AG09319 (cell line): Measurements from ENCODE around the gene SUGT1.
"Not testable (repeated sequence)": the region's sequence is repeated elsewhere in the genome, so short reads cannot be mapped to it uniquely, and the experiment has no call there.

Experiments used
- DNase-seq: peaks from one replicate; pipeline ENCODE4 v3.0.0-alpha.2; 2010; ENCODE audit warnings: low read depth; ENCODE audit errors: extremely low read depth
- CTCF ChIP-seq: IDR thresholded peaks from 2 replicates; pipeline ENCODE4 v1.5.1; 2011; ENCODE audit warnings: low read depth, mild to moderate bottlenecking, inconsistent platforms, low read length, moderate library complexity

SUGT1 gene

GRCh38 chr13:52652196-52652979 lies at the start of gene SUGT1:
SUGT1 (plus strand) TSS chr13:52652836; CDS start chr13:52652921, 85 bp downstream.
- DNase-seq = peak; percentile 96
- TF ChIP-seq CTCF = peak; percentile 70

DNA sequence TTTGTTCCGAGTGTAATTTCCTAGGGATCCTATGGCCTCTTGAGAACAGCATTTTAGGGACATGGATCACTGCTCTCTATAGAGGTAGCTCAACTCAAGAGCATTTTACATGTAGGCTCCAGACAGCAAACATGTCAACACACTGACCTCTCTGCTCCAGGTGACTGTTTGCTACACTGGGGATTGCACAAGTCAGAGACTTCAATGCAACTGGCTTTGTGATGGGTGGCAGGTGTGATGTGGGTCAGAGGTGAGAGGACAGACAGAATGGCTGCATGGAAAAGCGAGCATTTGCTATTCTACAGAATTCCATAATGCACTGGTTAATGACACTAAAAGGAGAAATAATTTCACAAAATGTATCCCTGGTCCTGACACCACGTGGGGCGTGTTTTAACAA lies 49.3 kb upstream of the SUGT1 start:
- DNase-seq = not testable (repeated sequence)

- DNase-seq = not testable (repeated sequence)
Observed at GRCh38 chr13:52606126-52606525, 46.5 kb upstream of the SUGT1 start.

- not testable (repeated sequence) for DNase-seq
Observed at GRCh38 chr13:52606795-52607194, 45.8 kb upstream of the SUGT1 start.

GRCh38 chr13:52608184-52608583 lies 44.5 kb upstream of the SUGT1 start:
- not testable (repeated sequence) for DNase-seq

DNA sequence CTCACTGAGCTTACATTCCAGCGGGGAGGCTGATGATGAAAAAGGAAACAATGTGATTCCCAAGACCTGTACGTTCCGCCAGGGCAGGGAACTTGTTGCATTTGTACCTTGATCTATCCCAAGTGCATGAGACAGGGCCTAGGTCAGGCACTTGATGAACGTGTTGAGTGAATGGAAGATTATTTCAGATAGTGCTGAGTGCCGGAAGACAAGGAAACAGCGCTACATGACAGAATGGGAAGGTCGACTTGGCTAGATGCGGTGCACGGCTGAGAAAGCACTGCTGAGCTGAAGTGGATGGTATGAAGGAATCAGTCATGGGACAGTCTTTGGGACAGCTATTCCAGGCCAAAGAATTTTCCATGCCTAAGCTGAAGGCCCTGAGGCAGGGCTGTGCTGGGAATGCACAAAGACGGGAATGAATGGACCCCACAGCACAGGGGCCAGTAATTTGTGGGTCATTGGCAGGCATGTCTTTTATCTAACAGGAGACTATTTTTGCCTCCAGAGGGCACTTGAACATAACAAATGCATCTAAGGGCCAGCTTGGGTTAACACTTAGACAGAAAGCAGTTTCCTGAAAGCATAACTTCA lies 43.5 kb upstream of the SUGT1 start:
- not testable (repeated sequence) for DNase-seq
- peak; percentile 25 for TF ChIP-seq CTCF

DNA sequence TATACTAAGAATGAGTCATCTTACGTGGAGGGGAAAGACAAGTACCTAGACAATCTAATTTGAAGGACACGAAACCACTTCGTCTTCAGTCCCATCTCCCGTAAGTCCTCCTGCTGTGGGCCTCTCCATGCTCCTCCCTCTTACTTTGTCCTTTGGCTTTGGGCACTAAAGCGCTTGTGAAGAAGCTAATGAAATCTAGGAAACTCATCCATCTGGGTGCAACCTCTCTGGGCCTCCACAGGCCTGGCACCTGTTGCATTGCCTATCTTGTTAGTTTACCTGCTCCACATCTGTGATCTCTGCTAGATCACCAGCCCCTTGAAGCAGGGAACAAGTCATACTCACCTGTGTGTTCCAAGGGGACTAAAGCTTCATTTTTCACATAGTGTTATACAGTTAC lies 42.5 kb upstream of the SUGT1 start:
- DNase-seq = not testable (repeated sequence)

DNA sequence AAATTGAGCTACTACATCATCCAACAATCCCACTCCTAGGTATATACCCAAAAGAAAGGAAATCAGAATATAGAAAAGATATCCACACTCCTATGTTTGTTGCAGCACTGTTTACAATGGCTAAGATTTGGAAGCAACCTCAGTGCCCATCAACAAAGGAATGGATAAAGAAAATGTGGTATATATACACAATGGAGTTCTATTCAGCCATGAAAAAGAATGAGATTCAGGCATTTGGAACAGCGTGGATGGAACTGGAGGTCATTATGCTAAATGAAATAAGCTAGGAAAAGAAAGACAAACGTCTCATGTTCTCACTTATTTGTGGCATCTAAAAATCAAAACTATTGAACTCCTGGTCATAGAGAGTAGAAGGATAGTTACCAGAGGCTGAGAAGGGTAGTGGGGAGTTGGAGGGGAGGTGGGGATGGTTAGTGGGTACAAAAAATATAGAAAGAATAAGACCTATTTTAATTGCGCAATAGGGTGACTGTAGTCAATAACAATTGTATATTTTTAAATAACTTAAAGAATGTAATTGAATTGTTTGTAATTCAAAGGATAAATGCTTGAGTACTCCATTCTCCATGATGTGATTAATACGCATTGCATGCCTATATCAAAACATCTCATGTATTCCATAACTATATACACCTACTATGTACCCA lies 37.4 kb upstream of the SUGT1 start:
- DNase-seq = no peak
- TF ChIP-seq CTCF = no peak

- no peak for TF ChIP-seq CTCF
- DNase-seq = no peak
Observed at GRCh38 chr13:52615812-52616211, 36.8 kb upstream of the SUGT1 start.
